Mesendoderm (in vitro differentiated cells): ENCODE results near the gene NEO1. TPM values are rescaled to one million over a fixed set of nuclear protein-coding genes. Genes with fewer than 3 reads are reported as not detected.

ENCODE experiments used
- DNase-seq: peaks from one replicate; pipeline ENCODE4 v3.0.0; 2013
- H2AK5ac ChIP-seq: 2 replicates; pipeline ENCODE4 v1.6.1; 2013; ENCODE audit warnings: low read length, inconsistent platforms
- H2BK120ac ChIP-seq: 2 replicates; pipeline ENCODE4 v1.6.1; 2013; ENCODE audit warnings: low read depth, mild to moderate bottlenecking, low read length, moderate library complexity, mixed read lengths
- H2BK15ac ChIP-seq: replicated peaks from 2 replicates; pipeline ENCODE4 v1.6.1; 2013; ENCODE audit warnings: low read depth, mild to moderate bottlenecking, moderate library complexity
- H2BK5ac ChIP-seq: 2 replicates; pipeline ENCODE4 v1.6.1; 2013; ENCODE audit warnings: low read length, inconsistent platforms
- H3K18ac ChIP-seq: 2 replicates; pipeline ENCODE4 v1.6.1; 2013; ENCODE audit warnings: mild to moderate bottlenecking, low read length, mixed read lengths
- H3K23ac ChIP-seq: one replicate; pipeline ENCODE4 v1.6.1; 2013; ENCODE audit warnings: low read length
- H3K27ac ChIP-seq: 2 replicates; pipeline ENCODE4 v1.5.1; 2013; ENCODE audit warnings: low read depth, mild to moderate bottlenecking, inconsistent platforms, low read length, moderate library complexity
- H3K27me3 ChIP-seq: 2 replicates; pipeline ENCODE4 v1.6.1; 2013; ENCODE audit warnings: low read length, control low read depth, mild to moderate bottlenecking, inconsistent platforms; ENCODE audit not compliant: insufficient read depth, poor library complexity
- H3K36me3 ChIP-seq: 2 replicates; pipeline ENCODE4 v1.6.1; 2013; ENCODE audit warnings: low read length, inconsistent platforms; ENCODE audit not compliant: control insufficient read depth, insufficient read depth
- H3K4ac ChIP-seq: one replicate; pipeline ENCODE4 v1.6.1; 2013; ENCODE audit warnings: low read depth, mild to moderate bottlenecking, low read length, moderate library complexity
- H3K4me1 ChIP-seq: 2 replicates; pipeline ENCODE4 v1.6.1; 2013; ENCODE audit warnings: low read depth, low read length, inconsistent platforms; ENCODE audit not compliant: control insufficient read depth
- H3K4me2 ChIP-seq: 2 replicates; pipeline ENCODE4 v1.6.1; 2013; ENCODE audit warnings: low read length
- H3K4me3 ChIP-seq: 2 replicates; pipeline ENCODE4 v1.5.1; 2013; ENCODE audit warnings: mild to moderate bottlenecking, low read length
- H3K56ac ChIP-seq: one replicate; pipeline ENCODE4 v1.6.1; 2013; ENCODE audit warnings: low read length
- H3K79me1 ChIP-seq: 2 replicates; pipeline ENCODE4 v1.6.1; 2013; ENCODE audit warnings: low read length, inconsistent platforms
- H3K79me2 ChIP-seq: 2 replicates; pipeline ENCODE4 v1.6.1; 2013; ENCODE audit warnings: mild to moderate bottlenecking, low read length; ENCODE audit not compliant: control insufficient read depth, insufficient read depth
- H3K9ac ChIP-seq: 2 replicates; pipeline ENCODE4 v1.6.1; 2013; ENCODE audit warnings: low read length, inconsistent platforms
- H4K5ac ChIP-seq: one replicate; pipeline ENCODE4 v1.6.1; 2013; ENCODE audit warnings: low read length
- H4K8ac ChIP-seq: one replicate; pipeline ENCODE4 v1.6.1; 2013; ENCODE audit warnings: low read depth, mild to moderate bottlenecking, control low read depth, low read length, moderate library complexity
- WGBS: extraction: QIAGEN DNeasy Blood & Tissue Kit; methylation state at CpG from one replicate; pipeline ENCODE4 v1.1.7; 2013; ENCODE audit warnings: low lambda C conversion rate, missing lambda C conversion rate; ENCODE audit not compliant: insufficient coverage; ENCODE audit errors: extremely low coverage; 5-methylcytosine and 5-hydroxymethylcytosine counted together
- polyA plus RNA-seq, 2 experiments: library from polyadenylated mRNA; stranded (reverse); fragments of 200-250 nt; gene quantifications; one replicate each; pipeline ENCODE4 v1.2.3, GENCODE V29; 2013

The NEO1 gene, protein sequence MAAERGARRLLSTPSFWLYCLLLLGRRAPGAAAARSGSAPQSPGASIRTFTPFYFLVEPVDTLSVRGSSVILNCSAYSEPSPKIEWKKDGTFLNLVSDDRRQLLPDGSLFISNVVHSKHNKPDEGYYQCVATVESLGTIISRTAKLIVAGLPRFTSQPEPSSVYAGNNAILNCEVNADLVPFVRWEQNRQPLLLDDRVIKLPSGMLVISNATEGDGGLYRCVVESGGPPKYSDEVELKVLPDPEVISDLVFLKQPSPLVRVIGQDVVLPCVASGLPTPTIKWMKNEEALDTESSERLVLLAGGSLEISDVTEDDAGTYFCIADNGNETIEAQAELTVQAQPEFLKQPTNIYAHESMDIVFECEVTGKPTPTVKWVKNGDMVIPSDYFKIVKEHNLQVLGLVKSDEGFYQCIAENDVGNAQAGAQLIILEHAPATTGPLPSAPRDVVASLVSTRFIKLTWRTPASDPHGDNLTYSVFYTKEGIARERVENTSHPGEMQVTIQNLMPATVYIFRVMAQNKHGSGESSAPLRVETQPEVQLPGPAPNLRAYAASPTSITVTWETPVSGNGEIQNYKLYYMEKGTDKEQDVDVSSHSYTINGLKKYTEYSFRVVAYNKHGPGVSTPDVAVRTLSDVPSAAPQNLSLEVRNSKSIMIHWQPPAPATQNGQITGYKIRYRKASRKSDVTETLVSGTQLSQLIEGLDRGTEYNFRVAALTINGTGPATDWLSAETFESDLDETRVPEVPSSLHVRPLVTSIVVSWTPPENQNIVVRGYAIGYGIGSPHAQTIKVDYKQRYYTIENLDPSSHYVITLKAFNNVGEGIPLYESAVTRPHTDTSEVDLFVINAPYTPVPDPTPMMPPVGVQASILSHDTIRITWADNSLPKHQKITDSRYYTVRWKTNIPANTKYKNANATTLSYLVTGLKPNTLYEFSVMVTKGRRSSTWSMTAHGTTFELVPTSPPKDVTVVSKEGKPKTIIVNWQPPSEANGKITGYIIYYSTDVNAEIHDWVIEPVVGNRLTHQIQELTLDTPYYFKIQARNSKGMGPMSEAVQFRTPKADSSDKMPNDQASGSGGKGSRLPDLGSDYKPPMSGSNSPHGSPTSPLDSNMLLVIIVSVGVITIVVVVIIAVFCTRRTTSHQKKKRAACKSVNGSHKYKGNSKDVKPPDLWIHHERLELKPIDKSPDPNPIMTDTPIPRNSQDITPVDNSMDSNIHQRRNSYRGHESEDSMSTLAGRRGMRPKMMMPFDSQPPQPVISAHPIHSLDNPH (N-terminal part only)
- 23.9 TPM for polyA plus RNA-seq (2013, experiment 1 of 2)
- polyA plus RNA-seq (2013, experiment 2 of 2): 24.3 TPM

DNA sequence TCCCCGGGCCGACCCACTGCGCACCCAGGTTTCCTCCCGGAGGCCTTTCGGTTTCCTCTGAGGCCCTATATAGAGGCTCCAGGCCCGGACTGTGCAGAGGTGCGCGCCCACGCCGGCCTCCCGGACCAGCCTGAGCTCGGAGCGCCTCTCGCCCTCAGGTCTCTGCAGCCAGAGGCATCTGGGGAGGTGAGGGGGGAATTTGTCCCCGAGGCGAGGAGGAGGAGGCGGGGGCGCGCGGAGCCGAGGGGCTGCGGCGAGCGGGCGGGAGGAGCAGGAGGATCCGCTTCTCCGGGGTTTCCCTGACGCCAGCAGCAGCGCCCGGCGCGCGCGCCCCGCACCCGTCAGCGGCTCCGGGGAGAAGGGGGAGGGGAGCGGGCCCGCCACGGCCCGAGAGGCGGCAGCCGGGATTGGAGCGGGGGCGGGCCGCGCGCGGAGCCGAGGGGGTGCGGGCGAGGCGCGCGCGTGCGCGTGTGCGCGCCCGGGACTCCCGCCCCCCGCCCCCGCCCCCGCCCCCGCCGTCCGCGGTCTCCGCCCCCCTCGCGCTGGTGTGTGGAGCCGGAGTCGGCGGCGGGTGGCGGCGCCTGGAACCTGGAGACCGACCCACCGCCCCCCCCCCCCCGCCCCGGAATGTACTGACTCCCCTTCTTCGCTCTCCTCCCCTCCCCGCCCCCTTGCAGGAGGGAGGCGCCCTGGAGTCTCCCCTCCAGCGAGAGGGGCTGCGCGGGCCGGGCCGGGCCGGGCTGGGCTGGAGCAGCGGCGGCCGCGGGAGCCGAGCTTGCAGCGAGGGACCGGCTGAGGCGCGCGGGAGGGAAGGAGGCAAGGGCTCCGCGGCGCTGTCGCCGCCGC is at the start of gene NEO1:
NEO1 (plus strand) TSS at position 657 of the 846 bp plus-strand sequence. CDS start 213 bp downstream, outside the sequence.
- no peaks in the 10 kb centered on the region for H3K27me3 ChIP-seq
- peak within 1 kb of the TSS; percentile 98 for H3K27ac ChIP-seq
- no peak within 1 kb of the TSS for H2AK5ac ChIP-seq
- no CpG with 5 or more reads among the region's 108 CpGs for WGBS
- no peak within 1 kb of the TSS for H2BK15ac ChIP-seq
- H3K4me3 ChIP-seq: peak within 1 kb of the TSS; percentile 59
- H4K5ac ChIP-seq: no peak within 1 kb of the TSS
- peak within 1 kb of the TSS; percentile 90 for H3K56ac ChIP-seq
- H3K79me2 ChIP-seq: peaks cover 3% of the 10 kb centered on the region
- H3K36me3 ChIP-seq: no peaks in the 10 kb centered on the region
- peak within 1 kb of the TSS; percentile 79 for H3K4me2 ChIP-seq
- H2BK120ac ChIP-seq: peak within 1 kb of the TSS; percentile 93
- H3K4me1 ChIP-seq: peaks cover 3% of the 10 kb centered on the region
- H3K4ac ChIP-seq: peak within 1 kb of the TSS; percentile 89
- peak within 1 kb of the TSS; percentile 57 for H3K23ac ChIP-seq
- peak within 1 kb of the TSS; percentile 92 for H3K18ac ChIP-seq
- peak; percentile 91 for DNase-seq
- no peak within 1 kb of the TSS for H4K8ac ChIP-seq
- peak within 1 kb of the TSS; percentile 81 for H2BK5ac ChIP-seq
- peak within 1 kb of the TSS; percentile 84 for H3K9ac ChIP-seq
- H3K79me1 ChIP-seq: peaks cover 7% of the 10 kb centered on the region

DNA sequence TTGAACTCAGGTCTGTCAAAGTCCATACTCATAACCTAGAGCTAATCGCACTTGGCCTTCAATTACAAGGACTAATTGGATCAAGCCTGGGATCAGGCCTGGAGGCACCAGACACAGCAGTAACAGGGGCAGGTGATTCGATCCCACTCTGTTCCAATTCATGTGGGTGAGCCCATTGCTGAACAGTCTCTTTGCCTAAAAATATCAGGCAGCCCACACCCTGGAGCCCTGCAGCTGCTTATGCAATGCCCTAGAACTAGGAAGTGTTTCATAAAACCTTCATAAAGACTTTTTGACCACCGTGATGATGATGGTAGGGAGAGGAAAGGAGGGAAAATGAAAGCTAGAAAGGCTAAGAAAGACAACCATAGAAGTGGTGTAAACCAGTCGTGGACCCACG is 47.8 kb upstream of the NEO1 start:
- Histone ChIP-seq H3K4me1 (no peaks in the 10 kb centered on the region), H3K56ac (no peak overlapping the region), H3K36me3 (no peaks in the 10 kb centered on the region), H3K4me2 (no peak overlapping the region), H4K5ac (no peak overlapping the region), H3K27me3 (no peaks in the 10 kb centered on the region), H3K27ac (no peak overlapping the region), H3K23ac (no peak overlapping the region), H3K79me1 (no peaks in the 10 kb centered on the region), H3K18ac (no peak overlapping the region), H2BK5ac (no peak overlapping the region), H2BK120ac (no peak overlapping the region), H4K8ac (no peak overlapping the region), H3K4me3 (no peak overlapping the region), H2AK5ac (no peak overlapping the region), H3K79me2 (no peaks in the 10 kb centered on the region), H3K9ac (no peak overlapping the region), H2BK15ac (no peak overlapping the region), H3K4ac (no peak overlapping the region)
- no peak for DNase-seq
- WGBS: no CpG with 5 or more reads among the region's 5 CpGs

DNA sequence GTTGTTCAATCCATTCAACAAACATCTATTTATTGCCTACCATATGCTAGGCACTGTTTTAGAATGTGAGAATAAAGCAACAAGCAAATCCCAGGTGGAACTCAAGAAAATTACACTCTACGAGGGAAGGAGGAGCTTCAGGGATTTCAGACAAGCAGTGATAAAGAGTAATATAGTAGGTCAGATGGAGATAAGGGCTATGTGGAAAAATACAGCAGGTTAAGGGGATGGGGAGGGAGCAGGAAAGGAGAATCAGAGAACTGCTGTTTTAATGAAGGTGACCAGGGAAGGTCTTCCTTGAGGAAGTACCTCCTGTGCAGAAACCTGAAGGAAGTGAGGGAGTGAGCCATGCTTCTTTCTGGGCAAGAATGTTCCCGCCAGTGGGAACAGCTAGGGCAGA is 47.2 kb upstream of the NEO1 start:
- Histone ChIP-seq H2BK15ac (no peak overlapping the region), H3K36me3 (no peaks in the 10 kb centered on the region), H2BK5ac (no peak overlapping the region), H2BK120ac (no peak overlapping the region), H4K8ac (no peak overlapping the region), H3K4me2 (no peak overlapping the region), H4K5ac (no peak overlapping the region), H3K27me3 (no peaks in the 10 kb centered on the region), H3K23ac (no peak overlapping the region), H3K4me1 (no peaks in the 10 kb centered on the region), H3K27ac (no peak overlapping the region), H3K79me2 (no peaks in the 10 kb centered on the region), H3K79me1 (no peaks in the 10 kb centered on the region), H2AK5ac (no peak overlapping the region), H3K56ac (no peak overlapping the region), H3K18ac (no peak overlapping the region), H3K9ac (no peak overlapping the region), H3K4me3 (no peak overlapping the region), H3K4ac (no peak overlapping the region)
- no CpG with 5 or more reads among the region's 2 CpGs for WGBS
- no peak for DNase-seq

DNA sequence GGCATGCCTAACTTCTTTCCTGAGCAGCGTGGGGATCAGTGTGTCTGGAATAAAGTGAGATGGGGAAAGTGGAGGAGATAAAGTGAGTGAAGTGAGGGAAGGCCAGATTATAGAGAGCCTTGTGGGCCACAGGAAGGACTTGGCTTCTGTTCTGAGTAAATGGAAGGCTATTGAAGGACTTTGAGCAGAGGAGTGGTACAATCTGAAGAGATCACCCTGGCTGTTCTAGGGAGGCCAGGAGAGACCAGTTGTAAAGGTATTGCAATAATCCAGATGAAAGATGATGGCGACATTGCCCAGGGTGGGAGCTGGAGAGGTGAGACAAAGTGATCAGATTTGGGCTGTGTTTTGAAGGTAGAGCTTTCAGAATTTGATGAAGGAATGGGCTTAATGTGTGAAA is 46.8 kb upstream of the NEO1 start:
- Histone ChIP-seq H2BK15ac (no peak overlapping the region), H3K4me1 (no peaks in the 10 kb centered on the region), H4K8ac (no peak overlapping the region), H3K79me2 (no peaks in the 10 kb centered on the region), H3K27me3 (no peaks in the 10 kb centered on the region), H3K4me3 (no peak overlapping the region), H3K4me2 (no peak overlapping the region), H3K18ac (no peak overlapping the region), H4K5ac (no peak overlapping the region), H3K79me1 (no peaks in the 10 kb centered on the region), H3K56ac (no peak overlapping the region), H2BK120ac (no peak overlapping the region), H3K23ac (no peak overlapping the region), H3K27ac (no peak overlapping the region), H3K36me3 (no peaks in the 10 kb centered on the region), H2AK5ac (no peak overlapping the region), H2BK5ac (no peak overlapping the region), H3K9ac (no peak overlapping the region), H3K4ac (no peak overlapping the region)
- no peak for DNase-seq
- WGBS: no CpG with 5 or more reads among the region's 2 CpGs

DNA sequence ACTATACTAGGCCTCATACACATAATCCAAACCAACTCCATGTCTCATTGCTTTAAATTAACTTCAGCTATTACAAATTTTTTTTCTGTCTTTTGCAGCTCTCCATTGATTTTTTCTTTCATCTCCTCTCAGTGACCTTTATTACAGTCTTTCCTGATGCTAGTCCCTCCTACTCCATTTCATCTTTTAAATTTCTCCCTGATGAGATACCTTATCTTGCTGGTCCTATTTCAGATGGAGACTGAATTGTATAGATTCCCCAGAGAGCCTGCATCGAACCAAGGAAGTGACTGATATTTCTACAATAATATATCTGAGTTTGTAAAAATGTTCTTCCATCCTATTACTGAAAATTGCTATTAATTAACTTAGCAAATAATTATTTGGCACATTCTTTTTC is 45.7 kb upstream of the NEO1 start:
- Histone ChIP-seq H3K79me1 (no peaks in the 10 kb centered on the region), H3K9ac (no peak overlapping the region), H3K4ac (no peak overlapping the region), H2BK15ac (no peak overlapping the region), H3K27ac (no peak overlapping the region), H4K5ac (no peak overlapping the region), H2AK5ac (no peak overlapping the region), H3K23ac (no peak overlapping the region), H3K36me3 (no peaks in the 10 kb centered on the region), H4K8ac (no peak overlapping the region), H2BK5ac (no peak overlapping the region), H3K27me3 (no peaks in the 10 kb centered on the region), H3K18ac (no peak overlapping the region), H2BK120ac (no peak overlapping the region), H3K56ac (no peak overlapping the region), H3K79me2 (no peaks in the 10 kb centered on the region), H3K4me2 (no peak overlapping the region), H3K4me1 (no peaks in the 10 kb centered on the region), H3K4me3 (no peak overlapping the region)
- DNase-seq: no peak
- no CpG with 5 or more reads among the region's 1 CpG for WGBS
